T-helper 1 cell treated with Interleukin-12 subunit alpha and Interleukin-12 subunit beta and Interleukin-4 antibody, amounts not matched to agents 30 μg/mL and 1 μg/mL, for 36 hours (primary cell): Measurements from ENCODE around the gene UBASH3A.
"Not testable (repeated sequence)": the region's sequence is repeated elsewhere in the genome, so short reads cannot be mapped to it uniquely, and the experiment has no call there.

Source experiments
- H3K27ac Mint-ChIP-seq: one replicate; pipeline ENCODE4 v1.8.0; 2021; ENCODE audit warnings: mild to moderate bottlenecking, mixed read lengths
- H3K27me3 Mint-ChIP-seq: one replicate; pipeline ENCODE4 v1.8.0; 2021; ENCODE audit warnings: low read depth, mixed read lengths
- H3K36me3 Mint-ChIP-seq: one replicate; pipeline ENCODE4 v1.8.0; 2021; ENCODE audit warnings: low read depth, mixed read lengths
- H3K4me1 Mint-ChIP-seq: one replicate; pipeline ENCODE4 v1.8.0; 2021; ENCODE audit warnings: low read depth, mixed read lengths
- H3K4me3 Mint-ChIP-seq: one replicate; pipeline ENCODE4 v1.8.0; 2021; ENCODE audit warnings: mild to moderate bottlenecking, moderate library complexity, mixed read lengths
- H3K9me3 Mint-ChIP-seq: one replicate; pipeline ENCODE4 v1.8.0; 2021; ENCODE audit warnings: mixed read lengths

UBASH3A gene

DNA sequence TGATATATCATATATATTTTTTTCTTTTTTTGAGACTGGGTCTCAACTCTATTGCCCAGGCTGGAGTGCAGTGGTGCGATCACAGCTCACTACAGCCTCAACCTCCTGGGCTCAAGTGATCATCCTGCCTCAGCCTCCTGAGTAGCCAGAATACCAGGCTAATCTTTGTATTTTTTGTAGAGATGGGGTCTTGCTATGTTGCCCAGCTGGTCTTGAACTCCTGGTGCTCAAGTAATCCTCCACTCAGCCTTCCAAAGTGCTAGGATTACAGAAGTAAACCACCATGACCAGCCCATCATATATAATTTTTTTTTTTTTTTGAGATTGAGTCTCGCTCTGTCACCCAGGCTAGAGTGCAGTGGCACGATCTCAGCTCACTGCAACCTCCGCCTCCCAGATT, 66.0 kb downstream of the UBASH3A start:
- H3K36me3 Mint-ChIP-seq, H3K4me3 Mint-ChIP-seq, H3K9me3 Mint-ChIP-seq, H3K27ac Mint-ChIP-seq: not testable (repeated sequence)
- Mint-ChIP-seq H3K27me3 (peaks cover 12% of the 10 kb centered on the region), H3K4me1 (peaks cover 25% of the 10 kb centered on the region)

DNA sequence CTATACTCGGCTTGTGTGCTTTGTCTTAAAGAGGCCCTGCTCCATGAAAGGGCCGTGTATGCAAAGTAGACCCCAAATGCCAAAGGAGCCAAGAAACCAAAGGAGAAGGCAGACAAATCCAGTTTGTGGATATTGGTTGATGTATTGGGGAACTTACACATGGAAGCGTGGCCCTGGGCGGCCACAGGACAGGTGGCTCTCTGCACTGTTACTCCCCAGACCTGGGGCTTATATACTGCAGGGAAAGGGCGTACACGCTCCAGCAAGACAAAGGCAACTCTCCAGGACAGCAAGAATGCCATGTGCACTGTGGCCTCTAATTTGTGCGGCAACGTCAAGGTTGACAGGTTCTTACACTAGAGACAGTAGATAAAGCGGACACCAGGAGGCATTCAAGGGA, 67.5 kb downstream of the UBASH3A start:
- Mint-ChIP-seq H3K9me3 (no peaks in the 10 kb centered on the region), H3K27me3 (peaks cover 12% of the 10 kb centered on the region), H3K4me1 (peaks cover 13% of the 10 kb centered on the region), H3K27ac (no peak overlapping the region), H3K36me3 (no peaks in the 10 kb centered on the region), H3K4me3 (no peak overlapping the region)

GRCh38 chr21:42471716-42472330, 68.1 kb downstream of the UBASH3A start:
- no peak overlapping the region for H3K27ac Mint-ChIP-seq
- peaks cover 12% of the 10 kb centered on the region for H3K27me3 Mint-ChIP-seq
- no peaks in the 10 kb centered on the region for H3K9me3 Mint-ChIP-seq
- no peaks in the 10 kb centered on the region for H3K36me3 Mint-ChIP-seq
- peaks cover 10% of the 10 kb centered on the region for H3K4me1 Mint-ChIP-seq
- H3K4me3 Mint-ChIP-seq = no peak overlapping the region

- Mint-ChIP-seq H3K27me3 (peaks cover 9% of the 10 kb centered on the region), H3K27ac (no peak overlapping the region), H3K9me3 (no peaks in the 10 kb centered on the region), H3K36me3 (no peaks in the 10 kb centered on the region), H3K4me1 (peaks cover 5% of the 10 kb centered on the region), H3K4me3 (no peak overlapping the region)
Observed at GRCh38 chr21:42472521-42472920, 68.8 kb downstream of the UBASH3A start.

DNA sequence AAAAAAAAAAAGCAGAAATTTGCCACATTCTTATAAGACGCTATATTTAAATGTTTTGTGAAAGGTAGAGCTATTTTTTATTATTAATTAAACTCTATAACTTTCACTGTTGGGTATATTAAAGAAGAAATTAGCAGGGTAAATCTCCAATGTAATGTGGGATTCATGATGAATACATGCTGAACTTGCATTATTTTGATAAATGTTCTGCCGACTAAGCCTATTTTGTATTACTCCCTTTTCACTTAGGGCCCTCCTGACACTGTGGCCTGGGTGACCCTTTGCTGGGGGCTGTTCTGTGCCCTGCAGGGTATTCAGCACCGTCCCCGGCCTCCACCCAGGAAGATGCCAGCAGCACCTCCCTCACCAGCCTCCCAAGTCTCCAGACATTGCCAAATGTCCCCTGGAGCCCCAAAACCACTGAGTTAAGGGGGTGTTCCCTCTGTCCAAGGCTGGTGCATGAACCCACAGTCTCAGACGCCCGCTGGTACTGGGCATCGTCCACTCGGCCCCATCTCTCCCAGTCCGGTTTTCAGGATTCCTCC, 69.9 kb downstream of the UBASH3A start:
- H3K27me3 Mint-ChIP-seq = peaks cover 6% of the 10 kb centered on the region
- peaks cover 3% of the 10 kb centered on the region for H3K4me1 Mint-ChIP-seq
- no peaks in the 10 kb centered on the region for H3K9me3 Mint-ChIP-seq
- H3K4me3 Mint-ChIP-seq = no peak overlapping the region
- H3K36me3 Mint-ChIP-seq = no peaks in the 10 kb centered on the region
- H3K27ac Mint-ChIP-seq = no peak overlapping the region

DNA sequence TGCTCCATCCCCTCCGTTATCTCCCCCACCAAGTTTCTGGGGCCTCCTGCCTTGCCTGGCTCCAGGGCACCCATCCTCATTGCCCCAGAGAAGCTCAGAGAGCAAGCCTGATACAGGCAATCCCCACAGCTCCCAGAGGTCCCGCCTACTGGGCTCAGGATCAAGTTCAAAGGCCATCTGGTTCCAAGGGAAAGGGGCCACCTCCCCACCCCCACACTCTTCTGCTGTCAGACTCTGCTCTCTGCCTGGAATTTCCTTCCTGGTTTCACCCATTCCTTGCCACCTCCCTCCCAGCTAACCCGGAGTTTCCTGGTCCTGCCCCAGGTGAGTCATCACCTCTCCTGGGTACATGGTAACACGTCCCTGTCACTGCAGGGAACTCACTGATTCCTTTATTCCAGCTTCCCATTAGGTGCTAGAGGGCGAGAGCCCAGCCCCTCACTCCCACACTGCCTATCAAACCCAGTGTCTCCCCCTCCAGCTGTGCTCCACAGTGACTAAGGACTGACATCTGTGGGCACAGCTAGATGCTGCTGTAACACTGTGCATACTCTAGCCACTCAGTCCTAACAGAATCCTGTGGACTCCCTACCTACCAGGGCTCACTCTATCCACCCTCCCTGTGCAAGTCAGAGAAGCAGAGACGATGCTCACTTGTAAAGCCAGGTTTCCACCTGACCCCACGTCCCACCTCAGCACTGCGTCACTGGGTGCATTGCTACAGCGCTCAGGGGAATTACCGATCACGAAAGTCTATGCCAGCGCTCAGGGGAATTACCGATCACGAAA, 70.5 kb downstream of the UBASH3A start:
- no peaks in the 10 kb centered on the region for H3K36me3 Mint-ChIP-seq
- H3K27me3 Mint-ChIP-seq = peaks cover 6% of the 10 kb centered on the region
- H3K4me3 Mint-ChIP-seq = no peak overlapping the region
- peaks cover 3% of the 10 kb centered on the region for H3K4me1 Mint-ChIP-seq
- no peak overlapping the region for H3K27ac Mint-ChIP-seq
- H3K9me3 Mint-ChIP-seq = no peaks in the 10 kb centered on the region

DNA sequence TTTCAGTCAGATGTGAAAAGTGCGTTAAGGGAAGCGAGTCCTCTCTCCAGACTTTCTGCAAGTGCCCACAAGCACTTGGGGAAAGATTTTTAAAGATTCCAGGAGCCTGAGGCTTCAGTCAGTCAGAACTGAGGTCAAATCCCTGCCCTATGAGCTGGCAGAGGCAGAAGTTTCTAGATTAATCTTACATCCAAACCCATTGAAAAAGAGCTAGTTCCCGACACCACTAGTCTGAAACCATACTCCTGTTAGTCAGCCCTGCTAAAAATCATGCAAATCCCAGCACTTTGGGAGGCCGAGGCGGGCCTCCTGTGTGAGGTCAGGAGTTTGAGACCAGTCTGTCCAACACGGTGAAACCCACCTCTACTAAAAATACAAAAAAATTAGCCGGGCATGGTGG, 71.3 kb downstream of the UBASH3A start:
- Mint-ChIP-seq H3K4me1 (peaks cover 9% of the 10 kb centered on the region), H3K4me3 (no peak overlapping the region), H3K27ac (no peak overlapping the region), H3K36me3 (no peaks in the 10 kb centered on the region), H3K9me3 (no peaks in the 10 kb centered on the region), H3K27me3 (peaks cover 6% of the 10 kb centered on the region)

GRCh38 chr21:42475526-42476387, 72.1 kb downstream of the UBASH3A start:
- peaks cover 10% of the 10 kb centered on the region for H3K4me1 Mint-ChIP-seq
- no peak overlapping the region for H3K27ac Mint-ChIP-seq
- H3K4me3 Mint-ChIP-seq = no peak overlapping the region
- H3K9me3 Mint-ChIP-seq = no peaks in the 10 kb centered on the region
- no peaks in the 10 kb centered on the region for H3K36me3 Mint-ChIP-seq
- peaks cover 6% of the 10 kb centered on the region for H3K27me3 Mint-ChIP-seq

GRCh38 chr21:42476388-42477331, 73.0 kb downstream of the UBASH3A start:
- H3K36me3 Mint-ChIP-seq = no peaks in the 10 kb centered on the region
- H3K4me1 Mint-ChIP-seq = peaks cover 10% of the 10 kb centered on the region
- H3K4me3 Mint-ChIP-seq = no peak overlapping the region
- H3K9me3 Mint-ChIP-seq = no peaks in the 10 kb centered on the region
- H3K27me3 Mint-ChIP-seq = peaks cover 13% of the 10 kb centered on the region
- no peak overlapping the region for H3K27ac Mint-ChIP-seq

DNA sequence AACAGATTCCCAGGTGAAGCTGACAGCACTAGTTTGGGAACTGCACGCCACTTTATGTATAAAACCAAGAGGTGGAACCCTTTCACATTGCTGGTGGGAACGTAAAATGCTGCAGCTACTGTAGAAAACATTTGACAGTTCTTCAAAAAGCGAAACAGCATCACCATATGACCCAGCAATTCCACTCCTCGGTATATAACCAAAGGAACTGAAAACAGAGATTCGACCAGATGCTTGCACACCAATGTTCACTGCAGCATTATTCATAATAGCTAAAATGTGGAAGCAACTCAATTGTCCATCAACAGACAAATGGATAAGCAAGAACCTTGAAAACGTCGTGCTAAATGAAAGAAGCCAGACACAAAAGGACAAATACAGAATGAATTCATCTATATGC, 74.8 kb downstream of the UBASH3A start:
- Mint-ChIP-seq H3K4me1 (peaks cover 10% of the 10 kb centered on the region), H3K27me3 (peaks cover 19% of the 10 kb centered on the region), H3K4me3 (no peak overlapping the region), H3K9me3 (no peaks in the 10 kb centered on the region), H3K36me3 (no peaks in the 10 kb centered on the region), H3K27ac (no peak overlapping the region)

- no peak overlapping the region for H3K27ac Mint-ChIP-seq
- no peaks in the 10 kb centered on the region for H3K36me3 Mint-ChIP-seq
- H3K4me3 Mint-ChIP-seq = no peak overlapping the region
- H3K4me1 Mint-ChIP-seq = peaks cover 7% of the 10 kb centered on the region
- peaks cover 18% of the 10 kb centered on the region for H3K27me3 Mint-ChIP-seq
- H3K9me3 Mint-ChIP-seq = no peaks in the 10 kb centered on the region
Observed at GRCh38 chr21:42479582-42479981, 75.9 kb downstream of the UBASH3A start.

GRCh38 chr21:42480736-42481135, 77.0 kb downstream of the UBASH3A start:
- H3K27me3 Mint-ChIP-seq = peaks cover 20% of the 10 kb centered on the region
- no peak overlapping the region for H3K27ac Mint-ChIP-seq
- H3K9me3 Mint-ChIP-seq = no peaks in the 10 kb centered on the region
- no peaks in the 10 kb centered on the region for H3K36me3 Mint-ChIP-seq
- peaks cover 7% of the 10 kb centered on the region for H3K4me1 Mint-ChIP-seq
- no peak overlapping the region for H3K4me3 Mint-ChIP-seq

GRCh38 chr21:42481169-42481568, 77.5 kb downstream of the UBASH3A start:
- Mint-ChIP-seq H3K27ac (no peak overlapping the region), H3K9me3 (no peaks in the 10 kb centered on the region), H3K4me3 (no peak overlapping the region), H3K27me3 (peaks cover 25% of the 10 kb centered on the region), H3K4me1 (peaks cover 7% of the 10 kb centered on the region), H3K36me3 (no peaks in the 10 kb centered on the region)

DNA sequence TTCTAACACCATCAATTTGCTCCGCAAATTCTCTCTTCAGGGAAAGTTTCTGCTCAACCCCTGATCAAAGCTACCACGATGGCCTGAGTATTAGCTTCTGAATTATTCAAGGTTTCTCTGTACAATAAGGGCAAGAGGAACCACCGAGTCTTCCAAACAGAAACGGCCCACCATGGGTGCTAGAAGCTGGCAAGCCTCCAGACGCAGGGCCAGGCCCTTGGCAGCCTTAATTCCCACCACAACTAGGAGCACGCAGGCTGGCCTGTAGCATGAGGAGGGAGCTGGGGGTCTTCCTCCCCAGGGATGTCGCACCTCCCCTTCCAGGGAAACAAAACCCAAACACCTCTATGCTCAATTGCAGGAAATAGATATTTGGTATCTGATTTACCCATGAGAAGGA, 81.3 kb downstream of the UBASH3A start:
- no peak overlapping the region for H3K4me3 Mint-ChIP-seq

More for the DNA sequence above, 81.3 kb downstream of the UBASH3A start:
- no peaks in the 10 kb centered on the region for H3K36me3 Mint-ChIP-seq
- H3K27ac Mint-ChIP-seq = no peak overlapping the region
- peaks cover 6% of the 10 kb centered on the region for H3K9me3 Mint-ChIP-seq
- H3K27me3 Mint-ChIP-seq = peaks cover 48% of the 10 kb centered on the region
- peaks cover 4% of the 10 kb centered on the region for H3K4me1 Mint-ChIP-seq
